Cardiac atrium fibroblast (primary cell): Measurements from ENCODE around the gene CENPB. TPM values are rescaled to one million over a fixed set of nuclear protein-coding genes. Genes with fewer than 3 reads are reported as not detected.

Experiments used
- total RNA-seq: library from RNA; depleted of rRNA; stranded (reverse); fragments of >200 nt; gene quantifications from 2 replicates; pipeline ENCODE4 v1.2.3, GENCODE V29; 2015

The CENPB gene
- total RNA-seq = 78.6 and 85.0 TPM in 2 replicates

DNA sequence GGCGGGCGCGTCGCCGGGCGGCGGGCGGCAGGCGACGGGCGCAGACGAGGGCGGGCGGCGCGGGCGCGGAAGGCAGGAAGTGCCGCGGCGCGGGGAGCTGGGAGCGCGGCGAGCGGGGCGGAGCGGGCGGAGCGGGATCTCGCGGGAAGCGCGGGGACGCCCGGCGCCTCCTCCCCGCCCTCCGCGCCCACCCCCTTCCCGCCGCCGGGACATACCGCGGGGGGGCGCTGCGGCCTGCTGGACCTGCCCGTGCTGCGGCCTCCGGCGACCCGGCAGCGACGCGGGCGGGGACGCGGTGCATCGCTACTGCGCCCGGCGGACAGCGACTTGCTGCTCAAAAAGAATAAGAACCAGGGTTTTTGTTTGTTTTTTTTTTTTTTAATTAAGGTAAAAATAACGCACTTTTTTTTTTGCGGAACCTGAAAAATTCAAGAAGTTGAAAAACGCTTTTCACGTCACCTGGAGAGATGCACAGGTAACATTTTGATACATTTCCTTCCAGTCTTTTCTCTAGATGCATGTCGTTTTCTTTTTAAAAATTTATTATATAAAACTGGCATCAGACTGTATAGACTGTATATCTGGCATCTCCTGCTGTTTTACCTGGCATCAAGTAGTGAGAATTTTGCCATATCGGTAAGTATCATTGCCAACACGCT, at the start of gene CENPB:
CENPB (minus strand) TSS at position 76 of the 659 bp plus-strand sequence. CDS start 257 bp downstream, outside the sequence.

GRCh38 chr20:3820048-3820900, 33.7 kb upstream of the CENPB start, which contains the start of gene AP5S1:
TSS of gene AP5S1 (plus strand) at chr20:3820547. CDS start at chr20:3822118, 1,571 bp downstream.

GRCh38 chr20:3795511-3796468, 9.2 kb upstream of the CENPB start, which contains the start of gene CDC25B:
TSS of gene CDC25B (plus strand) at chr20:3796310. CDS start at chr20:3796532, 222 bp downstream.

GRCh38 chr20:3781153-3781910, 5.2 kb downstream of the CENPB start, which contains the start of gene SPEF1:
TSS of gene SPEF1 (minus strand) at chr20:3781448. CDS start at chr20:3781287, 161 bp downstream.

DNA sequence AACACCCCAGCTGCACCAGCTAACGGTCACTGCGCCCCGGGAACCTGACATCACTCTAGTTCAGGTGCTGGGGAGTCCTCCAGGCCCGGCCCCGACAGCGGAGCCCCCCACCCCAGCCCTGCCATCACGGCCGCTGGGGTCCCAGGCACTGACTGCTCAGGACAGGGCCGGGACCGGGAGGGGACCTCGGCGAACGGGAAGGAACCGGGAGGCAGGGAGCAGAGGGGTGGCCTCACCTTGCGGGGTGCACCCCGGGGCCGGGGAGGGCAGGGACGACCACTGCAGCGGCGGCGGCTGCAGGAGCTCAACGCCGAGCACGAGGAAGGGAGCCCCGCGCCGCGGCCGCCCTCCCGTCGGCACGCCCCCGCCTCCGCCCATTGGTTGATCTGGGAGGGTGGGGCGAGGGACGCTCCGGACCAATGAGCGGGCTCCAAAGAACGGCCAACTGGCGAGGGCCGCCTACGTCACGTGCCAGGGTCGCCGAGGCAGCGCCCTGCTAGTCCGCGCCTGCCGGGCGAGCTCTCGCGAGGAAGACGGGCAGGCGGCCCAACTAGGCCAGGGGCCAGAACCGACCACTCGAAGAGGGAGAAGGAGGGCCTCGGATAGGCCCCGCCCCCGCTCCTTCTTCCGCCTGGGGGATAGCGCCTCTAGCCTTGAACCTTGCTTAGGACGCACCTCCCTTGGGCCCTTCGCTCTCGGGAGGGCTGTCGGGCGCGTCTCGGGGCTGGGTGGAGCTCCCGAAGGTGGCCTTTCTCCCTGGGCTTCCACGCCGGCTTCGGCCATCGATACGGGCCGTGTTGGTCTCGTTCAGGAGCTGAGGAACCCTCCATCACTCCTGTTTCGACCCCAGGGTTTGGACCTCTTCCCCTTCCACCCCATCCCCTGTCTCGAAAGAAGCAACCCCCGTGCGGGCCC, 18.9 kb downstream of the CENPB start, which contains the start of gene ADISSP:
ADISSP (minus strand) TSS at position 327 of the 915 bp plus-strand sequence. CDS start 7,653 bp downstream, outside the sequence.

Other genes starting within 250 kb of the CENPB start
- not detected in 2 replicates for gene GFRA4, start 123.3 kb downstream of the CENPB start, total RNA-seq
- gene ADAM33, start 104.7 kb downstream of the CENPB start, total RNA-seq = 8.4 and 11.2 TPM in 2 replicates
- not detected in 2 replicates for gene SIGLEC1, start 74.1 kb downstream of the CENPB start, total RNA-seq
- gene HSPA12B, start 54.1 kb downstream of the CENPB start, total RNA-seq = 0.72 and 1.1 TPM in 2 replicates
- 29.4 and 33.7 TPM in 2 replicates for gene ADISSP, start 19.0 kb downstream of the CENPB start, total RNA-seq
- gene SPEF1, start 5.3 kb downstream of the CENPB start, total RNA-seq = 0.18 TPM in 1 of 2 replicates, not detected in the other
- gene CDC25B, start 9.6 kb upstream of the CENPB start, total RNA-seq = 48.6 and 48.8 TPM in 2 replicates
- gene AP5S1, start 33.8 kb upstream of the CENPB start, total RNA-seq = 19.9 and 22.4 TPM in 2 replicates
- gene MAVS, start 60.1 kb upstream of the CENPB start, total RNA-seq = 24.0 and 24.3 TPM in 2 replicates
- 27.1 and 36.0 TPM in 2 replicates for gene PANK2, start 102.6 kb upstream of the CENPB start, total RNA-seq
- gene RNF24, start 228.8 kb upstream of the CENPB start, total RNA-seq = 34.3 and 37.2 TPM in 2 replicates